BE2C (cell line): ENCODE results near the gene ASCC1.

Source experiments
- DNase-seq: peaks from one replicate; pipeline ENCODE4 v3.0.0-alpha.2; 2020
- H3K27me3 ChIP-seq: fragments of 250-450 bp; sonication (Bioruptor Pico); 2 replicates; pipeline ENCODE4 v1.5.1; 2020; ENCODE audit warnings: mild to moderate bottlenecking
- H3K36me3 ChIP-seq: fragments of 250-450 bp; sonication (Bioruptor Pico); 2 replicates; pipeline ENCODE4 v1.5.1; 2020; ENCODE audit warnings: mild to moderate bottlenecking
- H3K4me1 ChIP-seq: fragments of 250-450 bp; sonication (Bioruptor Pico); 2 replicates; pipeline ENCODE4 v1.5.1; 2020
- H3K4me3 ChIP-seq: 2 replicates; pipeline ENCODE4 v1.5.1; 2011; ENCODE audit warnings: low read depth, low read length
- H3K9me3 ChIP-seq: fragments of 250-450 bp; sonication (Bioruptor Pico); 2 replicates; pipeline ENCODE4 v1.5.1; 2020
- TF ChIP-seq, protein P1 (sequence below): IDR thresholded peaks from 2 replicates; pipeline ENCODE4 v1.5.1; 2012; ENCODE audit warnings: mild to moderate bottlenecking, low read depth, low read length

Gene ASCC1

DNA sequence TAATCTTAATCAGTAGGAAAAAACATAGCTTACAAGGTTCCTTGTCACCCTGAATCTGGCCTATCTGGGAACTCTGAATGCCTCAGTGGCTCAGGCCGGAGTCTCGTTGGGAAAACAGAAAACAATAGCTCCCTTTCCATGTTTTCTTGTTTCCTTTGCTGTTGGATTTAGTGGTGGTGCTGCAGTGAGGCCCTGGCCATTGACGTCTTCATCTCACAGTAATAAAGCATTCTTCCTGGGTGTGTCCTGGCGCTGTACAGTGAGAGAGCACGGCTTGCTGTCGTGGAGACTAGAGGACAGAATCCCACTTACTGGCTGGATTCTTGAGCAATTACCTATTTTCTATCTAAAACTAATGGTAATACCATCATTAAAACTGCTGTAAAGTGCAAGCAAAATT is 126.5 kb downstream of the ASCC1 start:
- H3K4me3 ChIP-seq = no peak overlapping the region
- no peak for DNase-seq
- peaks cover 5% of the 10 kb centered on the region for H3K4me1 ChIP-seq
- H3K9me3 ChIP-seq = no peaks in the 10 kb centered on the region
- TF ChIP-seq, protein P1, sequence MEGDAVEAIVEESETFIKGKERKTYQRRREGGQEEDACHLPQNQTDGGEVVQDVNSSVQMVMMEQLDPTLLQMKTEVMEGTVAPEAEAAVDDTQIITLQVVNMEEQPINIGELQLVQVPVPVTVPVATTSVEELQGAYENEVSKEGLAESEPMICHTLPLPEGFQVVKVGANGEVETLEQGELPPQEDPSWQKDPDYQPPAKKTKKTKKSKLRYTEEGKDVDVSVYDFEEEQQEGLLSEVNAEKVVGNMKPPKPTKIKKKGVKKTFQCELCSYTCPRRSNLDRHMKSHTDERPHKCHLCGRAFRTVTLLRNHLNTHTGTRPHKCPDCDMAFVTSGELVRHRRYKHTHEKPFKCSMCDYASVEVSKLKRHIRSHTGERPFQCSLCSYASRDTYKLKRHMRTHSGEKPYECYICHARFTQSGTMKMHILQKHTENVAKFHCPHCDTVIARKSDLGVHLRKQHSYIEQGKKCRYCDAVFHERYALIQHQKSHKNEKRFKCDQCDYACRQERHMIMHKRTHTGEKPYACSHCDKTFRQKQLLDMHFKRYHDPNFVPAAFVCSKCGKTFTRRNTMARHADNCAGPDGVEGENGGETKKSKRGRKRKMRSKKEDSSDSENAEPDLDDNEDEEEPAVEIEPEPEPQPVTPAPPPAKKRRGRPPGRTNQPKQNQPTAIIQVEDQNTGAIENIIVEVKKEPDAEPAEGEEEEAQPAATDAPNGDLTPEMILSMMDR = no peak
- no peaks in the 10 kb centered on the region for H3K36me3 ChIP-seq
- peaks cover 11% of the 10 kb centered on the region for H3K27me3 ChIP-seq

DNA sequence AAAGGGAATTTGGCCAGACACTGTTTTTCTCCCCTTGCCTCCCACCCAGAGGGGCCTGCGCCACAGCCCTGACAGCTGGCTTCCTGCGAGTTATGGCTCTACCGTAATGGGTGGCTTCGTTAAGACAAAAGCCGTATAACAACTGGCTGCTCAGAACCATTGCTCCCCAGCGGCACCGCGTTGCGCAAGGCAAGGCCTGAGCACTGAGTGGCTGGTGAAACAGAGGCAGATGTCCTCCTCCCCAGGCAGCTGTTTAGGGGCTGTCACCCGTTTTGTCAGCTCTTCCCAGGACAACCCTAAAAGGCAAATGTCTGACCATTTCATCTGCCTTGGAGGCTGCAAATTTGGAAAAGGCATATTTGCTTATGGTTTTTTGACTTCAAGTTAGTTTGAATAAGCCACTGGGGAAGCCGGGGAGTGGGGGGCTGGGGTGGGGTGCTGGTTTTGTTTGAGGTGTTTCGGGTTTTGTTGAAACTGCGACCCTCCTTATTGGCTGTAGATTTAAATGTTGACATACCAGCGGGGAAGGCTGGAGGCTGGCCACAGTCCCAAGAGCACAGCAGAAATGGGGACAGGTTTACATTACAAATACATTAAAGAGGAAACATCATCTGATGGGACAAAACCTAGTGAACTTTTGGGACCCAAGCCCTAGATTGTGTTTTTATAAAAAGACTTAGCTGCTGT is 127.0 kb downstream of the ASCC1 start:
- DNase-seq = peak; percentile 39
- peaks cover 11% of the 10 kb centered on the region for H3K27me3 ChIP-seq
- no peaks in the 10 kb centered on the region for H3K36me3 ChIP-seq
- peaks cover 5% of the 10 kb centered on the region for H3K4me1 ChIP-seq
- TF ChIP-seq, protein P1 = no peak
- peak overlapping the region; percentile 68; the same call in 1 of the 2 replicates for H3K4me3 ChIP-seq
- H3K9me3 ChIP-seq = no peaks in the 10 kb centered on the region

DNA sequence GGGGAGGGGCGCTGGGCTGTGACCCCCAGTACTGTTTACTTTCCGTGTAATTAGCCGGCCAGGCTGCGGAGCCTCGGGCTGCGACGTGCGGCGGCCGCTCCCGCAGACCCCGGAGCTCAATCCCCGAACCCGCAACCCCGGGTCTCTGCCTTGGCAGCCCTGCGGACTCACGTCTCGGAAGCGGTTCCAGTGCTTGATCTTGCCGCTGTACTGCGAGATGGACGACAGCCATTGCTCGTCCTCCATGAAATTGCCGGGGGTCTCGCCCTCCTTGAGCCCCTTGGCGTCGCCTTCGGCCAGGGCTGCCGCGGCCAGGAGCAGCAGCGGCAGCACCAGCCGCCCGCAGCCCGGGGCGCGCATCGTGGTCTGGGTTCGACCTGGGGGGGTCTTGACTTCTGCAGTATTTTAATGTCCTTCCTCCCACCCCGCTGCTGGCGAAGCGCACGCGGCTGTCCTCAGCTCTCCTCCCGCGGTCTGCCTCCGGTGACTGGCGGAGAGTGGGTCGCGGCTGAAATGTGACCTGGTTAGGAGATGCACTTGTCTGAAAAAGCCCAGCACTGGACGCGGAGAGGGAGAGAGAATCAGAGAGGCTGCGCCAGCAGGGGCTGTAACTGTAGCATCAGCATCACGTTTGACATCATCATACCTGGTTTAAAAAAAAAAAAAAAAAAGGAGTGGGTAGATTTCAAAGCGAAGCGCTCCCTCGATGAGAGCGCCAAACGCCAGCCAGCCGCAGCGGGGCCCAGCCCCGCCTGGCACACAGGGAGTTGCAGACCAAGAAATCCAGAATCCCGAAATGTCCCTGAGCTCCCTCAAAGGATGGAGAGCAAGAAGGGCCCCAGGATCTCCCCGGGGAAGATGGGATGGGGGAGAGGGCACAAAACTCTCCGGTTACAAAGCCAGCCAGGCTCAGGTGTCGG is 127.8 kb downstream of the ASCC1 start, which contains the start of gene SPOCK2:
Gene SPOCK2 (minus strand): TSS at position 583 of the 920 bp plus-strand sequence. CDS start 223 bp downstream, at position 360.
- TF ChIP-seq, protein P1 = no peak
- Histone ChIP-seq H3K27me3 (peaks cover 11% of the 10 kb centered on the region), H3K4me3 (peak within 1 kb of the TSS; percentile 68), H3K36me3 (no peaks in the 10 kb centered on the region), H3K9me3 (no peaks in the 10 kb centered on the region), H3K4me1 (peaks cover 5% of the 10 kb centered on the region)
- DNase-seq = no peak

DNA sequence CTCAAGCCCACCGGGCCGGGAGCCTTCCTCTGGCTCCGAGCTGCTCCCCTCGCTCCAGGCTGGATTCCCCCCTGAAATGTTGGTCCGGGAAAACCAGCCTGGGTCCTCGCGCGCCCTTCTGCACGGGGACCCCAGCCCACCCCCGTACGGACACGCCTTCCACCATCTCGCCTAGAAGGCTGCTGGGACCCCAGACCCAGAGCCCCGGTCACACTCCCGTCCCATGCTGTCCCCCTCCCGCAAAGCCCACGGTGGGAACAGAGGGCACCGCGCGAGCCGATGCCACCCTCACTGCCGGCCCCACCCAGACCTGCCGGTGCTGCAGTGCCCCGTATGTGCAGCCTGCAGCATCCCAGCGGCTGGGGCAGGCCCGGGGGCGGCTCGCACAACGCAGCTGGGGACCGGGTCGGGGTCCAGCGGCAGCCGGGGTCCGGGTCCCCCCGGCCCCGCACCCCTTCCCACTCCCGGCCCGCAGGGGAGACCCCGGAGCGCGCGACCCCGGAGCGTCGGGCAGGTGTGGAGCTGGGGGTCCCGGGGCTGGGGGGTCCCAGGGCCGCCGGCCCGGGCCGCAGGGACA is 128.6 kb downstream of the ASCC1 start:
- Histone ChIP-seq H3K4me3 (peak overlapping the region; percentile 68), H3K9me3 (no peaks in the 10 kb centered on the region), H3K27me3 (peaks cover 11% of the 10 kb centered on the region), H3K36me3 (no peaks in the 10 kb centered on the region), H3K4me1 (peaks cover 1% of the 10 kb centered on the region)
- TF ChIP-seq, protein P1 = no peak
- DNase-seq = no peak

DNA sequence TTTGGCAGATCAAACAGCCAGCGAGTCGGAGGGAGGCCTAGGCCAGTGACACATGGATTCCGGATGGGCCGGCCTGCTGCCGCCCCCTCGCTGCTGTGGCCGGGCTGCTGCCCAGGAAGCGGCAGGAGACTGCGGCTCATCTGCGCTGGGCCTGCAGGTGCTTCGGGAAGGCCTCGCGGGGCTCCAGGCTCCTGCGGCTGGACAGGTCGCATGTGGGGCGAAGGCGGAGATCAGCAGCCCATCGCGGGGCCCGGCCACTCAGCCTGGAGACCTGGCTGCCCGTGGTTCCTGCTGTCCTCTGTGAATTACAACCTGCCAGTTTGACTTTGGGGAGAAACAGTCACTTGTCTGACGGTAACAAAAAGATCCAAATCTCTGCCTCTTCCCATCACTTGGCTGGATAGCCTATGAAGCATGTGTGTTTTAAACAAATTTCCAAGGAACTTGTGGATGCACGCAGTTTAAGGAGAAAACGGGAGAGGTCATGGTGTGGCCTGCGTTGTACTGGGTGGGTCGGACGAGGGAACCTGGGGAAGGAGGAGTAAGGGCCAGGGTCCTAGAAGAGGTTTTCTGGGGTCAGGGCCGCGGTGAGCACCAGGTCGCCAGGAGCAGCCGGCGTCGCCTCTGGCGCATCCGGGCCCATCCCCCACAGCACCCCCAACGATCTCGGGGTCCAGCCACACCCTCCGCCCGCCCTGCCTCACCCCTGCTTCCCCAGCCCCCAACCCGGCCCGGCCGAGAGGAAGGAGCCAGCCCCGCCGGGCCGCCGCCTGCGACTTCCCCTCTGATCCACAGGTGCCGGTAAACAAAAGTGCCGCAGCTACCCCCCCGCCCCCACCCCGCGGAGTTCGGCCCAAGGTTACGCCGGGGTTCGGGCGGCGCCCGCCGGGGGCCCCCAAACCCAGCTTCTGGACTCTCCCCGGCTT is 129.3 kb downstream of the ASCC1 start:
- H3K4me3 ChIP-seq = no peak overlapping the region
- H3K9me3 ChIP-seq = no peaks in the 10 kb centered on the region
- no peak for DNase-seq
- TF ChIP-seq, protein P1 = no peak
- H3K4me1 ChIP-seq = no peaks in the 10 kb centered on the region; the same call in 1 of the 2 replicates
- H3K36me3 ChIP-seq = no peaks in the 10 kb centered on the region
- peaks cover 11% of the 10 kb centered on the region for H3K27me3 ChIP-seq
